Activated CD4-positive, alpha-beta memory T cell treated with anti-CD3 and anti-CD28 coated beads, Interleukin-2, amount 10 ng/mL, durations not matched to agents 7 days and 5 days (primary cell): Measurements from ENCODE around the gene VPS13D. TPM values are rescaled to one million over a fixed set of nuclear protein-coding genes. Genes with fewer than 3 reads are reported as not detected.

Source experiments
- CTCF ChIA-PET: fragments of 350-600 bp; sonication (Branson Sonifier 250); formaldehyde crosslinking; loops from one replicate; lab custom pipeline; 2021; ENCODE audit warnings: antibody characterized with exemption, inconsistent platforms; lab: Charles Lee
- POLR2A ChIA-PET: fragments of 350-600 bp; sonication (Branson Sonifier 250); formaldehyde crosslinking; loops from one replicate; lab custom pipeline; 2021; ENCODE audit warnings: antibody characterized with exemption; lab: Charles Lee
- DNase-seq: peaks from one replicate; pipeline ENCODE4 v3.0.0-alpha.2; 2020
- H3K27ac Mint-ChIP-seq: one replicate; pipeline ENCODE4 v1.8.0; 2021; ENCODE audit warnings: mild to moderate bottlenecking, mixed read lengths
- H3K27me3 Mint-ChIP-seq: one replicate; pipeline ENCODE4 v1.8.0; 2021; ENCODE audit warnings: mixed read lengths
- H3K36me3 Mint-ChIP-seq: one replicate; pipeline ENCODE4 v1.8.0; 2021; ENCODE audit warnings: low read depth, mixed read lengths
- H3K4me1 Mint-ChIP-seq: one replicate; pipeline ENCODE4 v1.8.0; 2021; ENCODE audit warnings: mixed read lengths
- H3K4me3 Mint-ChIP-seq: one replicate; pipeline ENCODE4 v1.8.0; 2021; ENCODE audit warnings: mild to moderate bottlenecking, mixed read lengths
- H3K9me3 Mint-ChIP-seq: one replicate; pipeline ENCODE4 v1.8.0; 2021; ENCODE audit warnings: mixed read lengths
- total RNA-seq, 2 experiments: library from RNA; stranded (reverse); gene quantifications; one replicate each; pipeline ENCODE4 v1.2.3, GENCODE V29; 2021

Gene VPS13D
- total RNA-seq, 2 experiments from 2014 or later: 28.1 to 31.4 TPM

DNA sequence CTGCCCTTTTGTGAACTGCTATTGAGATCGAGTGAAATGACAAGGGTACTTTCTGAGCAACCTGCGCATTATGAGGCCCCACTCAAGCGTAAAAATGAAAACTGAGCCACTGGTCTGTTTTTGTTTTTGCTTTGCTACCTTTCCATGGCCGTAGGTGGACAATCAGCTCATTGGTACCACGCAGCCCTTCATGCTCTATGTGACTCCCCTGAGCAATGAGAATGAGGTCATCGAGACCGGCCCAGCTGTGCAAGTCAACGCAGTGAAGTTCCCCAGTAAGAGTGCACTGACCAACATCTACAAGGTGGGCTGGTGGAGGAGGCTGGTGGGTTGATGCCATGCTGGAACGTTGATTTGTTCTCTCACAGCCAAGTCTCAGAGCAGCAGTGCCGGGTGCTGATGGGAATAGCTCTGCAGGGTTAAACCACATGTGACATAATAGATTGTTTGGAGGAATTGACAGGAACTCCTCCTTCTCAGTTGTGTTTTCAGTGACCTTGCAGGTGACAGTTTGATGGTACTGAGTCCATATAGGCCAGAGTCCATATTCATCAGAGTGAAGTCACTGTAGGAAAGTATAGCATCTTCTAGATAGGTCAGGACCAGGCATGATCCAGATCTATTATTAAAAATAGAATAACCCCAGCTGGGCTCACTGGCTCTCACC is 170.3 kb downstream of the VPS13D start:
- Mint-ChIP-seq H3K36me3 (peaks cover 48% of the 10 kb centered on the region), H3K27ac (no peak overlapping the region), H3K4me1 (peaks cover 19% of the 10 kb centered on the region), H3K27me3 (no peaks in the 10 kb centered on the region), H3K4me3 (no peak overlapping the region), H3K9me3 (no peaks in the 10 kb centered on the region)
- POLR2A ChIA-PET: no interaction called here
- DNase-seq: no peak
- CTCF ChIA-PET: no interaction called here

GRCh38 chr1:12402159-12402673 is 172.4 kb downstream of the VPS13D start:
- no peak for DNase-seq
- H3K9me3 Mint-ChIP-seq: no peaks in the 10 kb centered on the region
- ChIA-PET POLR2A (no interaction called here), CTCF (interaction anchor here (1.2 kb wide), 1 partner anchor 257 kb away, joined by 4 read pairs; no protein-coding TSS in a partner anchor)
- H3K4me1 Mint-ChIP-seq: peaks cover 24% of the 10 kb centered on the region
- H3K4me3 Mint-ChIP-seq: no peak overlapping the region
- peaks cover 51% of the 10 kb centered on the region for H3K36me3 Mint-ChIP-seq
- no peaks in the 10 kb centered on the region for H3K27me3 Mint-ChIP-seq
- H3K27ac Mint-ChIP-seq: no peak overlapping the region

DNA sequence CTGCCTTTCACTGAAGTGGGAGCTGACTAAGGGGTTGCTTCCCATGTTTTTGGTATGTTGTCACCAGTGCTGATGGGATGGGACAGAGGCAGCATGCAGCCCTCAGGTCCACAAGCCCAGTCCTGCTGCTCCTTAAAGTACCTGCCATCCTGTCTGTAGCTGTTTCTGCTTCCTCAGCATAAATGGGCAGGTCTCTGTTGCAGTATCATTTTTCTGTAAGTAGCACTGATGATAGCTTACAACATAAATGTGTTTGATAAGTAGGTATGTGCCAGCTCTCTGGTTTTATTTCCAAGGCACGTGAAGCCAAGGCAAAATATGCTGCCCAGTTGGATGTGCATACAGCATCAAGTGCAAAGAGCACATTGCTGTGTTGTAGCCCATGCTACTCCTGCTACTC is 173.0 kb downstream of the VPS13D start:
- CTCF ChIA-PET: interaction anchor here (1.2 kb wide), 1 partner anchor 256 kb away, joined by 4 read pairs; no protein-coding TSS in a partner anchor
- Mint-ChIP-seq H3K9me3 (no peaks in the 10 kb centered on the region), H3K4me1 (peaks cover 21% of the 10 kb centered on the region), H3K27ac (no peak overlapping the region), H3K27me3 (no peaks in the 10 kb centered on the region), H3K4me3 (no peak overlapping the region), H3K36me3 (peaks cover 51% of the 10 kb centered on the region)
- POLR2A ChIA-PET: no interaction called here
- DNase-seq: no peak

GRCh38 chr1:12404918-12405317 is 175.1 kb downstream of the VPS13D start:
- DNase-seq: no peak
- Mint-ChIP-seq H3K27me3 (no peaks in the 10 kb centered on the region), H3K9me3 (peaks cover 4% of the 10 kb centered on the region), H3K4me3 (no peak overlapping the region), H3K27ac (no peak overlapping the region), H3K4me1 (peaks cover 11% of the 10 kb centered on the region), H3K36me3 (peaks cover 51% of the 10 kb centered on the region)
- ChIA-PET CTCF (no interaction called here), POLR2A (no interaction called here)

DNA sequence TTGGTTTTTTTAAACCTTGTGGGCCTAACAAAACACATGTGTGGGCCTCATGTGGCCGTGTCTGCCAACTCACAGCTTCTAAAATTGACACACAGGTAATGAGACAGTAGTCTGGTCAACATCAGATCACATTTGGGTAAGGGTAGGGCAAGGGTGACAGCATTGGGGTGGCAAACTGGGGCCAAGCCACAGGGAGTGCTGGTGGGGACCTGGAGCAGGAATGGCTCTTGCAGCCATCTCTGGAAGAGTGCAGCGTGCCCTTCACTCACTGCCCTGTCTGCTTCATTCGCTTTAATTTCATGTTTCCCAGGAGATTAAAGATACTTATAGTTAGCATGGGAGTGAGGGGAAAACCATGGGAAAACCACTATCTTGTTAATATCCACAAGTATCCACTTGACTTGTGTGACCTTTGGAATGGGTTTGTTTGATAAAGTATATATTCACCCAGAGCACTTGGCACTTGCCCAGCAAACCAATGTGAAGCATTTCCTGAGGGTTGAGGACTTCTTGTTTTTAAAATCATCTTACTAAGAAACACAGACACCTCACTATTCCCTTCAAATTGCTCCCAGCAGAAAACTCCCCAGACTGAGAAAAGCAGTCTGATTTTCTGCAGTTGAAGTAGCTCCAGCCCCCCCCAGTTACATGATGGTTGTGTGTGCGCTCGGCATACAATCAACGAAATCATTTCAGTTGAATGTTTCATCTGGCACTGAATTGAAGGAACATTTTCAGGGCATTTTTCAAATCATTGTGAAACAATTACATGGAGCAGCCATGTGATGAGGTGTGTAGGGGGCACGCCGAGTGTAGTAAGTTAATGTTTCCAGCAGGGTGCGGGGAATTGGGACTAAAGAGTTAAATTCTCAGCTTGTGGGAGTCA is 175.7 kb downstream of the VPS13D start:
- H3K4me1 Mint-ChIP-seq: peaks cover 10% of the 10 kb centered on the region
- POLR2A ChIA-PET: no interaction called here

DNA sequence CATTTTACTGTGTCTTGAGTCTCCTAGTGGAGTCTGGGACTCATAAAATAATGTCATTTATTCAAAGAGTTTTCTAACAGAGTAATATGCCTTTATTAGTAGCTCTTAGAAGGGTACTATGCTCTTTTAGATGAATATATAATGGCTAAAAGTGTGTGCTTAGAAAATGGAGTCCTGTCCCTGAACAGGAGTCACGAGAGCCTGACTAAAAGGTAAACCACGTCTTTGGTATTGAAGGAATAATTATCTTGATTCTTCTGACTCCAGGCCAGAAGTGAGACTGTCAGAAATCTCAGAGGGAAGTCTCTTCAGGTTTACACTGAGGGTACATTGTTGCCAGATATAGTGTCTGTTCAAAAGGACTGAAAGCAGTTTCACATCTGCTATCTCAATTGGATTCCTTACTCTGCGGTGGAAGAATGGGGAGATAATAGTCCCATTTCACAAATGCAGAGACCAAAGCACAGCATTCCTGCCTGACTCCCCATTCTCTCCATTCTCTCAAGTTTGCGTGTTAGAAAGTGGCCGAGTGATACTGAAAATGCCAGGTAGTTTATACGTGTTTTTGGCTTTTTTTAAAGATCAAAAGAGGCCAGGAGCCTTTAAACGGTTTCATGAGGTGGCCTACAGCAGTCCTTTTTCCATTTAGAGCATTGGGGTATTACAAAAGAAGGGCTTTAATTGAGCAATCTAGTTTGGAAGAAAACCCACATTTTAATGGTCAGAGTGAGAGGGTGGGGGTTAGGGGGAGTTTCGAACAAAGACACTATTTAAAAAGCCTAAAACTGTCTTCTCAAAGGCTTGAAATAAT is 176.6 kb downstream of the VPS13D start:
- POLR2A ChIA-PET: interaction anchor here (1.3 kb wide), 1 partner anchor 213 kb away, joined by 8 read pairs; no protein-coding TSS in a partner anchor
- no peak overlapping the region for H3K4me3 Mint-ChIP-seq
- CTCF ChIA-PET: interaction anchor here (1.9 kb wide), 1 partner anchor 213 kb away, joined by 12 read pairs; no protein-coding TSS in a partner anchor
- H3K9me3 Mint-ChIP-seq: peaks cover 9% of the 10 kb centered on the region
- no peaks in the 10 kb centered on the region for H3K27me3 Mint-ChIP-seq
- peaks cover 56% of the 10 kb centered on the region for H3K36me3 Mint-ChIP-seq
- no peak overlapping the region for H3K27ac Mint-ChIP-seq
- H3K4me1 Mint-ChIP-seq: peaks cover 10% of the 10 kb centered on the region
- DNase-seq: no peak

More for the DNA sequence above, 175.7 kb downstream of the VPS13D start:
- H3K9me3 Mint-ChIP-seq: peaks cover 9% of the 10 kb centered on the region
- no peak overlapping the region for H3K27ac Mint-ChIP-seq
- no peaks in the 10 kb centered on the region for H3K27me3 Mint-ChIP-seq
- no peak for DNase-seq
- peaks cover 51% of the 10 kb centered on the region for H3K36me3 Mint-ChIP-seq
- CTCF ChIA-PET: no interaction called here
- H3K4me3 Mint-ChIP-seq: no peak overlapping the region

DNA sequence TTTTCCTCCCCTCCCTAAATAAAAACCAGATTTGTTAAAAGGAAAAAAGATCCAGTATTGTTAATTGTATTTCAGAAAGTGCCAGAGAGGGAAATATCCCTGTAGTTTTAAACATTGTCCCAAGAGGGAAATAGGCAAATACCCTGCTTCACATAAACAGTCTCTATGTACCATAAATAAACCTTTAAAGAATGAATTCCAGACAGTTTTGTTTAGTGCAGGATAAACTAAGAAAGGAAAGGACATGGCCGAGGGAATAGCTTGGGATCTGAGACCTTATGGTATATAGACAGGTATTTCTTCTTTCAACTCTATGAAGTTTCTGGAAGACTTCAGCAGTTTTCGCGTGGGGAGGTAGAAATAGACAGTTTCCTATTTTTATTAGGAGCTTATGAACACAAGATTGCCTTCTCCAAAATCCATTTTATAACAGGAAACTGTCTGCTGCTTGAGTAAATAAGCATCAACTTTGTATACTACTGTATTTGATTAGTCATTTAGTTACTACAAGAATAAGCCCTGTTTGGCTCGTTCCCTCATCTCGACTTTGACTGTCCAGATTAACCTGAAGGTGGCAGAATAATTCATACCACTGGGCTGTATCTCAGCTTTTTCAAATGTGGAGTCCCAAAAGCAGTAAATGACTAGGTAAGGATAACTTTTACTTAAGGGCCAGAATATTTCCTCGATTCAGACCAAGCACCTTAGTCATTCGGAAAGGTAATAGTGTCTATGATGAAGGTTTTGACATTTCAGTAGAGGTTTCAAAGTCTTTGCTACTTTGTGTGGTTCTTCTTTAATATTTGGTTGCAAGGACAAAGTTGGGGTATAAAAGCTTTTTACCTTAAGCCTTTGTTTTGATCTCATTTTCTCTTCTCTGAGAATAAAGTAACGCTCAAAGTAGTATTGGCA is 177.5 kb downstream of the VPS13D start:
- POLR2A ChIA-PET: interaction anchor here (0.8 to 1.3 kb wide), 5 partner anchors 27 to 212 kb away, joined by 3 to 8 read pairs (median 4); no protein-coding TSS in a partner anchor
- Mint-ChIP-seq H3K27me3 (no peaks in the 10 kb centered on the region), H3K36me3 (peaks cover 63% of the 10 kb centered on the region), H3K4me1 (peaks cover 10% of the 10 kb centered on the region), H3K4me3 (no peak overlapping the region), H3K9me3 (peaks cover 9% of the 10 kb centered on the region), H3K27ac (no peak overlapping the region)
- DNase-seq: no peak
- CTCF ChIA-PET: interaction anchor here (1.3 to 1.9 kb wide), 2 partner anchors 40 to 212 kb away, joined by 3 to 12 read pairs; no protein-coding TSS in a partner anchor

DNA sequence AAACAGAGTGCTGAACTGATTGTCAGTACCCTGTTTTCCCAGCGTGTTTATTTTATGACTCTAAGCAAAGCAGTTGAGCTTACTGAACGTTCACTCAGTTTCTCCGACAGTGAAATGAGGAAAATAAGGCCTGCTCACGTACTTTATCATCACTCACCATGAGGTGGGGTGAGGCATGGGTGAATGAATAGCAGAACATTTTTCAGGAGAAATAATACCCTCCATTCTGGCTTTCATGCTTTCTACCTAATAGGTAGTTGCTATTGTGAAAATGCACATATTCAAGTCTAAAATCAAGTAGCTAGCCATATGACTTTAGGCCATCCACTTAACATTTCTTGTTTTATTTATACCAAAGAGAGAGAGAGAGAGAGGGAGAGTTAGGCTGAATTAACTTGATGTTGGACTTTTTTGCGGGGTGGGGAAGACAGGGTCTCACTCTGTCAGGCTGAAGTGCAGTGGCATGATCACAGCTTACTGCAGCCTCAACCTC is 178.2 kb downstream of the VPS13D start:
- Mint-ChIP-seq H3K27me3 (no peaks in the 10 kb centered on the region), H3K9me3 (peaks cover 9% of the 10 kb centered on the region), H3K4me3 (no peak overlapping the region), H3K36me3 (peaks cover 64% of the 10 kb centered on the region), H3K4me1 (peaks cover 10% of the 10 kb centered on the region), H3K27ac (no peak overlapping the region)
- no peak for DNase-seq
- CTCF ChIA-PET: interaction anchor here (1.3 to 1.9 kb wide), 2 partner anchors 39 to 212 kb away, joined by 3 to 12 read pairs; no protein-coding TSS in a partner anchor
- POLR2A ChIA-PET: interaction anchor here (0.8 to 1.3 kb wide), 5 partner anchors 26 to 211 kb away, joined by 3 to 8 read pairs (median 4); no protein-coding TSS in a partner anchor

DNA sequence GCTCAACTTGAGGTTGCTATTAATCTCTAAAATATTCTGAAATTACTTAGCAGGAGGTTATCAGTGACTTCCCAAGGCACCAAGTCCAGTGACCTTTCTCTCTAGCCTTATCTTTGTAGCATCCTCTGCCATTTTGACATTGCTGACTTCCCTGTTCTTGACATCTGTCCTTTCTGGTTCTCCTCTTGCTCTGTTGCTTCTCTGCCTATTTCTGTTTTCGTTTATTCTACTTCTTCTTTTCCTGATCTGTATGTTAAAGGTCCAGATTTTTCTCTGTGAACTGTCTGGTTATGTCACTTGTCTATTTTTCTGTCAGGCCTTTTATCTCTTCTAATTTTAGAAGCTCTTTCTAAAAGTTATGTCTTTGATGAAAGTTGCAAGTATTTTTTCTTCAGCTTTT is 178.8 kb downstream of the VPS13D start:
- no peaks in the 10 kb centered on the region for H3K27me3 Mint-ChIP-seq
- no peak overlapping the region for H3K27ac Mint-ChIP-seq
- H3K36me3 Mint-ChIP-seq: peaks cover 60% of the 10 kb centered on the region
- POLR2A ChIA-PET: interaction anchor here (1.2 kb wide), 1 partner anchor 209 kb away, joined by 4 read pairs; no protein-coding TSS in a partner anchor
- peaks cover 10% of the 10 kb centered on the region for H3K4me1 Mint-ChIP-seq
- DNase-seq: no peak
- H3K9me3 Mint-ChIP-seq: peaks cover 9% of the 10 kb centered on the region
- CTCF ChIA-PET: interaction anchor here (1.3 to 1.9 kb wide), 2 partner anchors 38 to 211 kb away, joined by 3 to 12 read pairs; no protein-coding TSS in a partner anchor
- no peak overlapping the region for H3K4me3 Mint-ChIP-seq

DNA sequence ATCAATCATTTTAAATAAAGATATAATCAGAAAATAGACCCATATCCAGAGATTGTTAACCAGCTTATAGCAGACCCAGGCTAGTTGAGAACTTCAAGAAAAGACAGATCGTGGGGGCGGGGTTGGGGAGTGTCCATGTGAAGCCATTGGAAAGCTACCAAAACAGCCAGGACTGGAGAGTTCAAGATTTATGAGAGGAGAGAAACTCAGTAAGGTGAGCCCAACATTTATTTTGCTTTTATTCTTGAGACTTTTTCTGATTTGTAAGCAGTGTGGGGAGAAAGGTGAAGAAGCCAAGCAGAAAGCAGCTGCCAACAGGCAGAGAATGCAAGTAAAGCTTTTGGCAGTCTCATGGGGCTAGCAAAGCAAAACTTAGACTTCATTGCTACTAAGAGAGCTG is 179.9 kb downstream of the VPS13D start:
- POLR2A ChIA-PET: no interaction called here
- no peak for DNase-seq
- Mint-ChIP-seq H3K4me1 (peaks cover 14% of the 10 kb centered on the region), H3K27me3 (no peaks in the 10 kb centered on the region), H3K36me3 (peaks cover 53% of the 10 kb centered on the region), H3K9me3 (peaks cover 9% of the 10 kb centered on the region), H3K4me3 (no peak overlapping the region), H3K27ac (no peak overlapping the region)
- CTCF ChIA-PET: no interaction called here

GRCh38 chr1:12410351-12410750 is 180.5 kb downstream of the VPS13D start:
- Mint-ChIP-seq H3K27ac (no peak overlapping the region), H3K4me3 (no peak overlapping the region), H3K4me1 (peaks cover 14% of the 10 kb centered on the region), H3K27me3 (no peaks in the 10 kb centered on the region), H3K9me3 (peaks cover 9% of the 10 kb centered on the region), H3K36me3 (peaks cover 52% of the 10 kb centered on the region)
- POLR2A ChIA-PET: no interaction called here
- no peak for DNase-seq
- CTCF ChIA-PET: interaction anchor here (0.8 kb wide), 1 partner anchor 16 kb away, joined by 3 read pairs; no protein-coding TSS in a partner anchor
